ENCODE results near the gene ZCCHC14.

Gene ZCCHC14

DNA sequence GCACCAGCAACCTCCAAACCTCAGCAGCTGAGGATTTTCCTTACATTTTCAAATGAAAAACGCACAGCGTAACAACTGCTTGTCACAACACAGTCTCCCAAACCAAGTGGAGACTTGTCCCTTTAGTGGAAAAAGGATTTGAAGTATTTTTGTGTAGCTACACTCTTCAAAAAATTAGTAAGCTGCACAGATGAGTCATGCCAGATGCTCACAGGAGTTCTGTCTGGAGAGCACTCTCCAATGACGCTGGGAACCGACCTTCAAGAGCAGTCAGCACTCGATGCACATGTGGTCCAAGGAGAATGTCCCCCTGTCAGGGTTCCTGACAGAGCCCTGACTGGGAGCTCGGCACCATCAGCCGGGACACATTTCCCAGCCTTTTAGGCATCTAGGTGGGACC, 60.9 kb downstream of the ZCCHC14 start:
- TF ChIP-seq, protein P1, sequence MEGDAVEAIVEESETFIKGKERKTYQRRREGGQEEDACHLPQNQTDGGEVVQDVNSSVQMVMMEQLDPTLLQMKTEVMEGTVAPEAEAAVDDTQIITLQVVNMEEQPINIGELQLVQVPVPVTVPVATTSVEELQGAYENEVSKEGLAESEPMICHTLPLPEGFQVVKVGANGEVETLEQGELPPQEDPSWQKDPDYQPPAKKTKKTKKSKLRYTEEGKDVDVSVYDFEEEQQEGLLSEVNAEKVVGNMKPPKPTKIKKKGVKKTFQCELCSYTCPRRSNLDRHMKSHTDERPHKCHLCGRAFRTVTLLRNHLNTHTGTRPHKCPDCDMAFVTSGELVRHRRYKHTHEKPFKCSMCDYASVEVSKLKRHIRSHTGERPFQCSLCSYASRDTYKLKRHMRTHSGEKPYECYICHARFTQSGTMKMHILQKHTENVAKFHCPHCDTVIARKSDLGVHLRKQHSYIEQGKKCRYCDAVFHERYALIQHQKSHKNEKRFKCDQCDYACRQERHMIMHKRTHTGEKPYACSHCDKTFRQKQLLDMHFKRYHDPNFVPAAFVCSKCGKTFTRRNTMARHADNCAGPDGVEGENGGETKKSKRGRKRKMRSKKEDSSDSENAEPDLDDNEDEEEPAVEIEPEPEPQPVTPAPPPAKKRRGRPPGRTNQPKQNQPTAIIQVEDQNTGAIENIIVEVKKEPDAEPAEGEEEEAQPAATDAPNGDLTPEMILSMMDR (IDR thresholded peaks at IDR 0.05; ENCODE audit: insufficient read depth, low read length, poor library complexity, severe bottlenecking): no peak
- Histone ChIP-seq H3K27me3 (replicated peaks; ENCODE audit: control insufficient read depth, insufficient read depth, low read length) (no peaks in the 10 kb centered on the region; the same call in 1 of the 2 replicates), H3K4me3 (replicated peaks; ENCODE audit: low read depth, low read length) (no peak overlapping the region), H3K36me3 (ENCODE audit: control insufficient read depth, insufficient read depth, low read length) (no peaks in the 10 kb centered on the region)
- DNase-seq (ENCODE audit: extremely low read depth, insufficient read length): no peak

DNA sequence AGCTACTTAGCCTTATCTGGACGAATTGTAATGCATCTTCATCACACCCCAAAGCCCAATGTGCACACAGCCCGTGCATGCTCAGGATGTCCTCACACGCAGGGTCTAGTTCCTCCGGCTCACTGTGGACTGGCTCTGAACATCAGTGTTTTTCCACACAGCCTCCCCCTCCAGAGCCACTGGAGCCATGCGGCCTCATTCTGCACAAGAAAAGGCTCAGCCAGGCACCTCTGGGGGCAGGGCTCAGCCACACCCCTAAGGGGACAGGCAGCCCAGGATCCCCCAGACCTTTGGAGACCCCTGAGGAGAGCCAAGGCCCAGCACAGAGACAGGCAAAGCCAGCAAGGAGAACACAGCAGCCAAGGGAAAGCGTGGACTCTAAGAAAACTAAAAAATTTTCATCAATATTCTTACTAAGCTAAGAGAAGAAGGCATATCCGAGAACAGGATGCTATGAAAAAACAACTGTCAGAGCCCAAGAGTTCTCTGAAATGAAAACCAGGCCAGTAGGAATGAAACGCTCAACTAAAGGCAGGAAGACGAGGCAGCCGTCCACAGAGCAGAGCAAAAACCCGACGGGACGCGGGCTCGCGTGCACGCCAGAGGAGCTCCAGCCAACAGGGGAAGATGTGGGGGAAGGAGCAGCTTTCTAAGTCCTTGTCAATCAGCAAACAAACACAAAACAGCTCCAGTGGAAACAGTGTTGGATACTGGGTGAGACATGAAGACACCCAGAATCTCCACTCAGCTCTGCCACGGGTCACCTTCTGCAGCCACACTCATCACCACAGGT, 66.2 kb downstream of the ZCCHC14 start:
- Histone ChIP-seq H3K36me3 (ENCODE audit: control insufficient read depth, insufficient read depth, low read length) (no peaks in the 10 kb centered on the region), H3K27me3 (replicated peaks; ENCODE audit: control insufficient read depth, insufficient read depth, low read length) (no peaks in the 10 kb centered on the region; the same call in 1 of the 2 replicates), H3K4me3 (replicated peaks; ENCODE audit: low read depth, low read length) (no peak overlapping the region)
- DNase-seq (ENCODE audit: extremely low read depth, insufficient read length): no peak
- TF ChIP-seq, protein P1 (IDR thresholded peaks at IDR 0.05; ENCODE audit: insufficient read depth, low read length, poor library complexity, severe bottlenecking): no peak

DNA sequence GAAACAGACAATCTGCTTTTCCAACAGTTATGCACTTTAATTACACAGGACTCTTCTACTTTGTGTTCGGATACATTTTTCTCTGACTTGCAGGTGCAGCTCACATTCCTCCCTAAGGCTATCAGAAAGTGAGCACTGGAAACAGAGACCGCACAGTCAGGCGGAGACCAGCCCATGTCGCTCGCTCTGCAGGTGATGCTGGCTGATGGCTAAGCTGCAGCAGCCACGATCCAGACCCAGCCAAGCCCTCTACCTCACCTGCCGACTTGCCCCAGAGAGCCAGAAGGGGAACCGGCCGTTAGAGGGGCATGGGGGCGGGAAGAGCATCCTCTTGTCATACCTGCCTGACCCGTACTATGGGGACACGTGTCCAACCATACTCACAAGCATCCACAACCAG, 66.9 kb downstream of the ZCCHC14 start:
- no peak overlapping the region for H3K4me3 ChIP-seq (replicated peaks; ENCODE audit: low read depth, low read length)
- no peak for DNase-seq (ENCODE audit: extremely low read depth, insufficient read length)
- H3K27me3 ChIP-seq (replicated peaks; ENCODE audit: control insufficient read depth, insufficient read depth, low read length): no peaks in the 10 kb centered on the region; the same call in 1 of the 2 replicates
- TF ChIP-seq, protein P1 (IDR thresholded peaks at IDR 0.05; ENCODE audit: insufficient read depth, low read length, poor library complexity, severe bottlenecking): no peak
- H3K36me3 ChIP-seq (ENCODE audit: control insufficient read depth, insufficient read depth, low read length): no peaks in the 10 kb centered on the region

DNA sequence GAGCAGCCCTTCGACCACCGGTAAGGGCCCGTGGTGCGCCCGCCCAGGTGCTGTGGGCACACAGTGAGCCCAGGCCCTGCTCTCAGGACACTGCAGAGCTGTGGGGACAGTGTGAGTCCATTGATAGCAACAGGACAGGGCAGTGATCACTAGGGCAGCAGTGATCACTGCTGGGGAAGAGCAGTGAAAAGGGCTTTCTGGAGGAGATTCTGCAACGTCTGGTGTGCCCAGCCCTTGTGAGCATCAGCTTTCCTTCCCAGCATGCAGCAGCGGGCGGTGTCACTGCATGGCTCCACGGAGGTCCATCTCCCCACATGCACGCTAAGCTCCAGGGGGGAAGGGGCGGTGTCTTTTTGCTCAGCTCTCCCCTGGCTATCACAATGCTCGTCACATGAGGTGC, 68.6 kb downstream of the ZCCHC14 start:
- TF ChIP-seq, protein P1 (IDR thresholded peaks at IDR 0.05; ENCODE audit: insufficient read depth, low read length, poor library complexity, severe bottlenecking): no peak
- Histone ChIP-seq H3K36me3 (ENCODE audit: control insufficient read depth, insufficient read depth, low read length) (no peaks in the 10 kb centered on the region), H3K27me3 (replicated peaks; ENCODE audit: control insufficient read depth, insufficient read depth, low read length) (no peaks in the 10 kb centered on the region; the same call in 1 of the 2 replicates), H3K4me3 (replicated peaks; ENCODE audit: low read depth, low read length) (no peak overlapping the region)
- no peak for DNase-seq (ENCODE audit: extremely low read depth, insufficient read length)

DNA sequence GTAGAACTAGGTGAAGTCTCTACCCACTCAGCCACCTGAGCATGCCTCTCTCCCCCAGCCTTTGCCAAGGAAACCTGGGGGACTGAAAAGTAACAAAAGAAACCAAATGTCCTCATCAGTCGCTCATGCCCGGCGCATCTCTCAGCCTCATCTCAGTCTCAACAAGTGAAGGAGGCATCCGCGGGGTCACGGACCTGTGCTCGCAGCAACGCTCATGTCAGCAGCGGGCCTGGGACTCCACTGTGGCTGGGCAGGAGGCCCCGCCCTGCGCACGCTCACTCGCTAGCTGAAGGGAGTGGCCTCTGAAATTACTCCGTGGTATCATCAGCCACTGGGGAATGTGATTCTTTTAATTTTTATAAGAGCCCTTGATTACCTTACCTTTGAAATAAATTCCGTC, 69.4 kb downstream of the ZCCHC14 start:
- Histone ChIP-seq H3K27me3 (replicated peaks; ENCODE audit: control insufficient read depth, insufficient read depth, low read length) (no peaks in the 10 kb centered on the region; the same call in 1 of the 2 replicates), H3K36me3 (ENCODE audit: control insufficient read depth, insufficient read depth, low read length) (no peaks in the 10 kb centered on the region), H3K4me3 (replicated peaks; ENCODE audit: low read depth, low read length) (no peak overlapping the region)
- no peak for DNase-seq (ENCODE audit: extremely low read depth, insufficient read length)
- TF ChIP-seq, protein P1 (IDR thresholded peaks at IDR 0.05; ENCODE audit: insufficient read depth, low read length, poor library complexity, severe bottlenecking): no peak

All from GM06990 (cell line).